ENCODE data around the gene TRPV6.

TRPV6 gene

DNA sequence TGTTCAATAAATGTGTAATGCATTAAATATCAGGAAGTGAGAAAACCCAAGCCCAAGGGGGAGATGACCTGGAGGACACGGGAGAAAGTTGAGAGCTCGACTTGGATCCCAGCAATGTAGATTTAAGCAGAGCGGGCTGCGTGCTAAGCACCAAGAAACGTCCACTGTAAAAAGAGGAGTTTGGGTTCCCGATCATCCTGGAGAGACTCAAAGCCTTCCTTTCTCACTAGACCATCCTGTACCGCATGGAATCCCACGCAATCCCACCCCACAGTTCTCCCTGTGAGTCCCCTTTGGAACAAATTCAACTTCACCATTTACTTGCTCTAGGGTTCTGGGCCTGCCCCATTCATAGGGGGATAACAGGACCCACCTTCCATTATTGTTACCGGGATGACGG lies 2.4 kb downstream of the TRPV6 start:
- Histone ChIP-seq H3K27me3 (ENCODE audit: control insufficient read depth, insufficient read depth, low read length) (no peaks in the 10 kb centered on the region), H3K27ac (ENCODE audit: low read depth, low read length) (no peak overlapping the region), H3K4me3 (ENCODE audit: low read depth, low read length) (no peak overlapping the region), H3K36me3 (ENCODE audit: control insufficient read depth, insufficient read depth, low read length) (no peaks in the 10 kb centered on the region), H3K9ac (ENCODE audit: low read depth, low read length) (no peak overlapping the region), H3K9me3 (ENCODE audit: control insufficient read depth, insufficient read depth, low read length) (no peaks in the 10 kb centered on the region), H3K4me1 (ENCODE audit: control insufficient read depth, insufficient read depth, low read length) (peaks cover 5% of the 10 kb centered on the region; the same call in 1 of the 2 replicates)

DNA sequence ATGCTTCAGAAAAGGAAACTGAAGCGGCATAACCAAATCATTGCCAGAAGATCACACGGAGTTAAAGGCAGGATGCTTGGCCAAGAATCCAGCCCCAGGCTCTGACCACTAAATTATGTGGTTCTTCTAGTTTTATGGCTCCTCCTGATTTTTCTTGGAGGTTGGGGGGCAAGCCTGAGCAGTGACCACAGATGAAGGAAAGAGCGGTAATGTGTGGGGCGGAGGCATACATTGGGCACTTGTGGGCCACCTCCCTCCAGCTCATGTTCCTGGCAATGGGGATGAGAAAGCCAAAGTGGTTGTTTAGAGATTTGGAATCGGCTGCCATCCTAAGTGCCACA lies 3.2 kb downstream of the TRPV6 start:
- Histone ChIP-seq H3K4me1 (ENCODE audit: control insufficient read depth, insufficient read depth, low read length) (peaks cover 5% of the 10 kb centered on the region; the same call in 1 of the 2 replicates), H3K9ac (ENCODE audit: low read depth, low read length) (no peak overlapping the region), H3K27ac (ENCODE audit: low read depth, low read length) (no peak overlapping the region), H3K27me3 (ENCODE audit: control insufficient read depth, insufficient read depth, low read length) (no peaks in the 10 kb centered on the region), H3K36me3 (ENCODE audit: control insufficient read depth, insufficient read depth, low read length) (no peaks in the 10 kb centered on the region), H3K4me3 (ENCODE audit: low read depth, low read length) (no peak overlapping the region), H3K9me3 (ENCODE audit: control insufficient read depth, insufficient read depth, low read length) (no peaks in the 10 kb centered on the region)

DNA sequence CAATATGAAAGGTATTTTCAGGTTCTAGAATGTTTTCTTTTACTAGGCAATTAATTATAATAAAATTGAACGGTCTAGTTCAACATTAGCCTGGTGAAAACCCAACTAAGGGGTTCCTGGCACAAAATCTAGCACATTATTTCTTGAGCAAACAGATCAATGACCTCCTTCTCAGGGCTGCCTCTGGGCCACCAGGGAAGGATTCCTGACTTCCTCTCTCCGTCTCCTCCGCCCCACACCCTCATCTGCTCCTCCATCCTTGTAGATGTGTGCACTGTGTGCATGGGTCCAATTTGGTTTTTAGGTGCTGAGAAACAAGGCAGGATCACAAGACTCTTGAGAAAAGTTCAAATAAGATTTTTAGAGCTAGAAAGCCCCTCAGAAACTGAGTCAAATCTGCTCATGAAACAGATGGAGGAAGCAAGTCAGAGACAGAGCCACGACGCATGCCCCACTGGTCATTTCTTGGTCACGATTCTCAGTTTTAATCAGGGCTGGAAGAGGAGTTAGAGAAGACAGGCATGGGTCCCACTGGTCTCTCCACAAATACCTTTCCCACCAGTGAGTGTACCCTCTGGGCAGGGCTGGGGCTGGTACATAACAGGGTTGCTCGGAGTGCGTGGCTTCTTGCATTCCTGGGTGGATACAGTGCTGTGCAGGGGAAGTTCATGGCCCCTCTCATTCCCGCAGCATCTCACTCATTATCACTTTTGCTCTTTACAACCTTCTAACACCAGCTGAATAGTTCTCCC lies 3.8 kb downstream of the TRPV6 start:
- no peak overlapping the region for H3K27ac ChIP-seq (ENCODE audit: low read depth, low read length)
- no peak overlapping the region for H3K9ac ChIP-seq (ENCODE audit: low read depth, low read length)
- H3K4me1 ChIP-seq (ENCODE audit: control insufficient read depth, insufficient read depth, low read length), result peaks cover 5% of the 10 kb centered on the region; the same call in 1 of the 2 replicates
- H3K9me3 ChIP-seq (ENCODE audit: control insufficient read depth, insufficient read depth, low read length), result no peaks in the 10 kb centered on the region
- no peak overlapping the region for H3K4me3 ChIP-seq (ENCODE audit: low read depth, low read length)
- H3K36me3 ChIP-seq (ENCODE audit: control insufficient read depth, insufficient read depth, low read length), result no peaks in the 10 kb centered on the region
- H3K27me3 ChIP-seq (ENCODE audit: control insufficient read depth, insufficient read depth, low read length), result no peaks in the 10 kb centered on the region

DNA sequence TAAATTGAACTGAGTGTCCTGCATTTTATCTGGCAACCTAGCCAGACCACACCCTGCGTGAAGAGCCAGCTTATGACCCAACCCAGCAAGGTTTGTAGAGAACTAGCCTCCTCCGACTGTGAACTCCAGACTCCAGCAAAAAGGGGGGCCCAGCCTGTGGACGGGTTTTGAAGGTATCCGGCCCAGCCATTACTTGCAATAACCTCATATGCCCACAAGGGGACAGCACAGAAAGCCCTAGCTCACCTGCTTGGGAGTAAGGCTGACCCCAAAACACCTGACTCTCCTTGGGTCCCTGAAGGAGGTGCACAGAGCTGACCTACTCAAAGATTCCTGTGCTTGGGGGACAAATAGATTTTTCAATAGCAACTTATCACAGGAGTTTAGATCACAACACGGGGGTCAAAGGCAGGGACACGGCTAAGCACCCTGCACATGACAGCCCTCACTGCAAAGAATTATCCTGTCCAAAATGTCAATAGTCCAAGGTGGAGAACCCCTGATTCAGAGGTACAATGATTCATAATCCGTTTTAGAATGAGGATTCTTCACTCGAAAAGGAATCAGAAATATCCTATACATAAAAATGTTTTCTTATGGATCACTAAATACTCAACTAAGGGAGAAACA lies 4.6 kb downstream of the TRPV6 start:
- no peak overlapping the region for H3K9ac ChIP-seq (ENCODE audit: low read depth, low read length)
- no peaks in the 10 kb centered on the region for H3K9me3 ChIP-seq (ENCODE audit: control insufficient read depth, insufficient read depth, low read length)
- H3K4me3 ChIP-seq (ENCODE audit: low read depth, low read length), result no peak overlapping the region
- no peaks in the 10 kb centered on the region for H3K36me3 ChIP-seq (ENCODE audit: control insufficient read depth, insufficient read depth, low read length)
- H3K27me3 ChIP-seq (ENCODE audit: control insufficient read depth, insufficient read depth, low read length), result no peaks in the 10 kb centered on the region
- H3K27ac ChIP-seq (ENCODE audit: low read depth, low read length), result no peak overlapping the region
- H3K4me1 ChIP-seq (ENCODE audit: control insufficient read depth, insufficient read depth, low read length), result peaks cover 3% of the 10 kb centered on the region; the same call in 1 of the 2 replicates

DNA sequence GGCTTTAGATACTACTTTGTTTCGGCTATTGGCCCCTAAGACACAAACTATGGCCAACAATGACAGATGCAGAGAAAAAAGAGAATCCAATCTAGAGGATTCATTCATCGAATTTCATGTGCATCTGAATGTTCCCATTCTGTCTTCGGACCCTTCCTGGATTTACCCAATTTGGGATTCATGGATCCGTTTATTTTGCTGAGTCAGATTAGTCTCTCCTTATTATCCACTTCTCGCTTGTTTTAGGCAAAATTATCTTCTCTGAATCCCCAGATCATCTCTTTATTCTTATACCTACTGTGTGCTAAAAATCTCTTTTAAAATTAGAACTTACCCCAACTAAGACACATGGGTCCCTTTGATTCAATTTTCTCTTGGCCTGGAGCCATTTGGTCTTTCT lies 6.5 kb downstream of the TRPV6 start:
- Histone ChIP-seq H3K27me3 (ENCODE audit: control insufficient read depth, insufficient read depth, low read length) (no peaks in the 10 kb centered on the region), H3K9me3 (ENCODE audit: control insufficient read depth, insufficient read depth, low read length) (no peaks in the 10 kb centered on the region), H3K27ac (ENCODE audit: low read depth, low read length) (no peak overlapping the region), H3K9ac (ENCODE audit: low read depth, low read length) (no peak overlapping the region), H3K4me1 (ENCODE audit: control insufficient read depth, insufficient read depth, low read length) (no peaks in the 10 kb centered on the region), H3K36me3 (ENCODE audit: control insufficient read depth, insufficient read depth, low read length) (no peaks in the 10 kb centered on the region), H3K4me3 (ENCODE audit: low read depth, low read length) (no peak overlapping the region)

DNA sequence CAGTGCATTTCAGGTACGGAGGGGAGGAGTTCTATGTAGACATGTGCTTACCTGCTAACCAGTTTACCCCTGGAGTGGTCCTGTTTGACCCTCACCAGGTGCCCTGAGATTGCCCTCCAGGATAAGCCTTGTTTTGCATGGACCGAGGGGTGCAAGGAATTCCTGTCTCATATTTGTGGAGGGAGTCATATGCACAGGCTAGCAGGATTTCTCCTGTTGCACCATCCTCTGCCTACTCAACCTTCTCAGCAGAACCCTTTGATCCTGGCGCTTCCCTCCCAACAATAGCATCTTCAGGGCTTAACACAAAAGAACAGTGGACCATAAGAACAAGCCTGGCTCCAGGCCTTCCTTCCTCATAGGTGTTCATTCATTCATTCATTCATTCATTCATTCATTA lies 7.2 kb downstream of the TRPV6 start:
- Histone ChIP-seq H3K9me3 (ENCODE audit: control insufficient read depth, insufficient read depth, low read length) (no peaks in the 10 kb centered on the region), H3K27me3 (ENCODE audit: control insufficient read depth, insufficient read depth, low read length) (no peaks in the 10 kb centered on the region), H3K4me1 (ENCODE audit: control insufficient read depth, insufficient read depth, low read length) (no peaks in the 10 kb centered on the region), H3K9ac (ENCODE audit: low read depth, low read length) (no peak overlapping the region), H3K27ac (ENCODE audit: low read depth, low read length) (no peak overlapping the region), H3K4me3 (ENCODE audit: low read depth, low read length) (no peak overlapping the region), H3K36me3 (ENCODE audit: control insufficient read depth, insufficient read depth, low read length) (no peaks in the 10 kb centered on the region)

DNA sequence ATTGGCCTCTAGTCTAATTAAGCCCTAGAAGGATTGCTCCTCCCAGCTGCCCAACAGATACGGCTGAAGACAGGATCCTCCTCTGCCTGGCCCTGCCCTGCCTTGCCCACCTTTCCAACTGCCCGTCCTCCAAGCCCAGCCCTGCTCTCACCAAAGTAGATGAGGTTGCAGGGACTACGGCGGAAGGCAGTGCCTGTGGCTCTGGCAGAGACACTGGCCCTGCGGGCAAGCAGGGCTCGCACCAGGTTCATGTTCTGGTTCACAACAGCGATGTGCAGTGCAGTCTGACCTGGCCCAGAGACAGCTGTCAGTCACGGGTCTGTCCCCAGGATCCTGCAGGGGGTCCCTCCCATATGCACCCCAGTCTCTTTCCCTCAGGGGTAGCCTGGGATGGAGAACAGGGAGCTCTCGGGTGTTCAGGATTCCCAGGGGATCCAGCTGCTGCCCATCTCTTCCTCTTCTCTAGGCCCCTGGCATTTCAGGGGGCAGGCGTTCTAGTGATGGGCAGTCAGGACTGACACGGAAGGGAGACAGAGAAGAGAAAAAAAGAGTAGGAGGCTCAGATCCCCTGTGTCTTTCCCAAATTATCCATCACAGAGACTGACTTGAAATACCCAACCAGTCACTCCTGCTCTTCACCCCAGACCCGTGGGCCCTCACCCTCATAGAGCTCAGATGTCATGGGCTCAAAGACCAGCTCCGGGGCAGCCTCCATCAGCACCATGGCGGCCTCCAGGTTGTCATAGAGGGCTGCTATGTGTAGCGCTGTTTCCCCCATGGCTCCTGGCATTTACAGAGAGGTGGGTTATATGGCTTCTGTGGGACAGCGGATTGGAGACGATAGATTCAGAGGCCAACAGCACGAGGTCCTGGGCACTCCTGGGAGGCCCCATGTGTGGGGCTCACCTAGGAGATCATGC lies 8.3 kb downstream of the TRPV6 start:
- Histone ChIP-seq H3K9me3 (ENCODE audit: control insufficient read depth, insufficient read depth, low read length) (no peaks in the 10 kb centered on the region), H3K27me3 (ENCODE audit: control insufficient read depth, insufficient read depth, low read length) (no peaks in the 10 kb centered on the region), H3K4me1 (ENCODE audit: control insufficient read depth, insufficient read depth, low read length) (no peaks in the 10 kb centered on the region), H3K27ac (ENCODE audit: low read depth, low read length) (no peak overlapping the region), H3K4me3 (ENCODE audit: low read depth, low read length) (no peak overlapping the region), H3K36me3 (ENCODE audit: control insufficient read depth, insufficient read depth, low read length) (no peaks in the 10 kb centered on the region), H3K9ac (ENCODE audit: low read depth, low read length) (no peak overlapping the region)

- H3K27ac ChIP-seq (ENCODE audit: low read depth, low read length), result no peak overlapping the region
- no peak overlapping the region for H3K9ac ChIP-seq (ENCODE audit: low read depth, low read length)
- no peaks in the 10 kb centered on the region for H3K9me3 ChIP-seq (ENCODE audit: control insufficient read depth, insufficient read depth, low read length)
- no peak overlapping the region for H3K4me3 ChIP-seq (ENCODE audit: low read depth, low read length)
- H3K36me3 ChIP-seq (ENCODE audit: control insufficient read depth, insufficient read depth, low read length), result no peaks in the 10 kb centered on the region
- no peaks in the 10 kb centered on the region for H3K4me1 ChIP-seq (ENCODE audit: control insufficient read depth, insufficient read depth, low read length)
- H3K27me3 ChIP-seq (ENCODE audit: control insufficient read depth, insufficient read depth, low read length), result no peaks in the 10 kb centered on the region
Measured at GRCh38 chr7:142876236-142876960, 9.1 kb downstream of the TRPV6 start.

GRCh38 chr7:142875456-142875855 lies 10.1 kb downstream of the TRPV6 start:
- Histone ChIP-seq H3K36me3 (ENCODE audit: control insufficient read depth, insufficient read depth, low read length) (0 out of 2 replicates have a peak, but pooled peaks cover 3% of the 10 kb centered on the region), H3K4me1 (ENCODE audit: control insufficient read depth, insufficient read depth, low read length) (no peaks in the 10 kb centered on the region), H3K27me3 (ENCODE audit: control insufficient read depth, insufficient read depth, low read length) (no peaks in the 10 kb centered on the region), H3K4me3 (ENCODE audit: low read depth, low read length) (no peak overlapping the region), H3K9me3 (ENCODE audit: control insufficient read depth, insufficient read depth, low read length) (no peaks in the 10 kb centered on the region), H3K27ac (ENCODE audit: low read depth, low read length) (no peak overlapping the region), H3K9ac (ENCODE audit: low read depth, low read length) (no peak overlapping the region)

DNA sequence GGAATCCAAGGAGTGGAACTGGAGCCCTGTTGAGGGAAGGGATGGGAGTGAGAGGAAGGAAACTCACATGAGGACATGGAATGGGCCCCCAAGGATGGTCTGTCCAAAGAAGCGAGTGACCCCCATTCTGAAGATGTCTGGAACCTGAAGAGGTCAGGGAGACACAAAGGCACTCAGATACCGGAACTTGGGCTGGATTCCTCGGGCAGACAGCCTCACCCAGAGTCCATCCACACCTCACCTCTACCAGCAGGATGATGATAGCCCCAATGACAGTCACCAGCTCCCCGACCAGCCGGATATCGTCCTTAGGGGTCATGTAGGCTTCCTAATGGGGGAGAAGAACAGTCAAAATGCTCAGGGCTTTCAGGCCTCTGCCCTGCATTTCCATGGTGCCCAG lies 10.7 kb downstream of the TRPV6 start:
- no peak overlapping the region for H3K9ac ChIP-seq (ENCODE audit: low read depth, low read length)
- H3K27ac ChIP-seq (ENCODE audit: low read depth, low read length), result no peak overlapping the region
- H3K4me3 ChIP-seq (ENCODE audit: low read depth, low read length), result no peak overlapping the region
- H3K36me3 ChIP-seq (ENCODE audit: control insufficient read depth, insufficient read depth, low read length), result 0 out of 2 replicates have a peak, but pooled peaks cover 3% of the 10 kb centered on the region
- no peaks in the 10 kb centered on the region for H3K27me3 ChIP-seq (ENCODE audit: control insufficient read depth, insufficient read depth, low read length)
- H3K9me3 ChIP-seq (ENCODE audit: control insufficient read depth, insufficient read depth, low read length), result no peaks in the 10 kb centered on the region
- H3K4me1 ChIP-seq (ENCODE audit: control insufficient read depth, insufficient read depth, low read length), result no peaks in the 10 kb centered on the region

All from HUES48 (cell line).